MCF 10A (cell line): ENCODE measurements around the gene PVALB. TPM values are rescaled to one million over a fixed set of nuclear protein-coding genes. Genes with fewer than 3 reads are reported as not detected.
A peak's percentile ranks its signal among the peaks of the same experiment; 100 is the strongest.

Source experiments
- BruUV-seq: library from RNA; stranded (reverse); fragments of 400-500 nt; replicated peaks from 2 replicates; lab custom pipeline; 2021; lab: Mats Ljungman, UMichigan
- CTCF ChIA-PET: fragments of 300-600 bp; sonication (Branson Sonifier 250); formaldehyde crosslinking; extraction: SDS; loops from one replicate; lab custom pipeline; 2021; ENCODE audit warnings: antibody characterized with exemption, inconsistent platforms; lab: Yijun Ruan, JAX
- POLR2A ChIA-PET: fragments of 300-600, 350-650 bp; sonication (Branson Sonifier 250); formaldehyde crosslinking; extraction: SDS; loops from one replicate; lab custom pipeline; 2020; ENCODE audit warnings: antibody characterized with exemption, inconsistent platforms; lab: Yijun Ruan, JAX
- DNase-seq: peaks from one replicate; pipeline ENCODE4 v3.0.0-alpha.2; 2018; ENCODE audit not compliant: unreplicated experiment
- H3K27ac Mint-ChIP-seq: one replicate; pipeline ENCODE4 v1.8.0; 2022; ENCODE audit warnings: mild to moderate bottlenecking, low read depth, mixed read lengths; ENCODE audit not compliant: unreplicated experiment
- H3K27me3 Mint-ChIP-seq: one replicate; pipeline ENCODE4 v1.8.0; 2022; ENCODE audit warnings: mixed read lengths; ENCODE audit not compliant: insufficient read depth, unreplicated experiment
- H3K36me3 Mint-ChIP-seq: one replicate; pipeline ENCODE4 v1.8.0; 2022; ENCODE audit warnings: mild to moderate bottlenecking, moderate library complexity, mixed read lengths; ENCODE audit not compliant: insufficient read depth, unreplicated experiment
- H3K4me1 Mint-ChIP-seq: one replicate; pipeline ENCODE4 v1.8.0; 2022; ENCODE audit warnings: mixed read lengths; ENCODE audit not compliant: insufficient read depth, unreplicated experiment
- H3K4me3 Mint-ChIP-seq: one replicate; pipeline ENCODE4 v1.8.0; 2022; ENCODE audit warnings: mild to moderate bottlenecking, moderate library complexity, mixed read lengths; ENCODE audit not compliant: unreplicated experiment
- H3K9me3 Mint-ChIP-seq: one replicate; pipeline ENCODE4 v1.8.0; 2022; ENCODE audit warnings: mixed read lengths; ENCODE audit not compliant: unreplicated experiment
- CTCF ChIP-seq: fragments of 200-600 bp; IDR thresholded peaks from one replicate; pipeline ENCODE4 v1.8.0; 2022; ENCODE audit warnings: antibody characterized with exemption, mild to moderate bottlenecking; ENCODE audit not compliant: unreplicated experiment
- intact Hi-C: fragments of 100-400 bp; cut with micrococcal nuclease; formaldehyde crosslinking; loops from 2 replicates; pipeline ENCODE4 v1.14.1; 2022
- total RNA-seq: library from RNA; stranded (reverse); gene quantifications from 2 replicates; pipeline ENCODE4 v1.2.3, GENCODE V29; 2022

PVALB gene
- total RNA-seq, 1 experiment from 2014 or later: not detected

- Mint-ChIP-seq H3K9me3 (no peaks in the 10 kb centered on the region), H3K27ac (peak overlapping the region; percentile 52), H3K36me3 (no peaks in the 10 kb centered on the region), H3K27me3 (no peaks in the 10 kb centered on the region), H3K4me1 (peaks cover 29% of the 10 kb centered on the region), H3K4me3 (peak overlapping the region; percentile 12)
- CTCF ChIA-PET: interaction anchor here (0.6 to 13.8 kb wide), 6 partner anchors 7 to 460 kb away, joined by 3 to 158 read pairs (median 4); no protein-coding TSS in a partner anchor
- no TSS peak for BruUV-seq
- intact Hi-C loops: loop anchor here (5.0 kb wide), 2 partner anchors 121 to 216 kb away; no protein-coding TSS in a partner anchor
- TF ChIP-seq CTCF: no peak
- DNase-seq: peak; percentile 87
- POLR2A ChIA-PET: interaction anchor here (0.7 to 6.8 kb wide), 16 partner anchors 10 to 256 kb away, joined by 3 to 69 read pairs (median 6); partner anchors contain the start of genes EIF3D, FOXRED2 and IFT27
Measured at GRCh38 chr22:36763576-36763975, 53.3 kb downstream of the PVALB start.

GRCh38 chr22:36762687-36763260 is 54.1 kb downstream of the PVALB start:
- no peaks in the 10 kb centered on the region for H3K9me3 Mint-ChIP-seq
- H3K4me1 Mint-ChIP-seq: peaks cover 29% of the 10 kb centered on the region
- H3K27me3 Mint-ChIP-seq: no peaks in the 10 kb centered on the region
- H3K36me3 Mint-ChIP-seq: no peaks in the 10 kb centered on the region
- intact Hi-C loops: loop anchor here (5.0 kb wide), 2 partner anchors 120 to 215 kb away; no protein-coding TSS in a partner anchor
- POLR2A ChIA-PET: interaction anchor here (0.6 to 6.8 kb wide), 16 partner anchors 9 to 696 kb away, joined by 3 to 69 read pairs (median 6); partner anchors contain the start of genes EIF3D, FOXRED2 and IFT27
- no TSS peak for BruUV-seq
- no peak for TF ChIP-seq CTCF
- CTCF ChIA-PET: interaction anchor here (0.7 to 2.5 kb wide), 11 partner anchors 10 to 221 kb away, joined by 3 to 18 read pairs (median 3); partner anchors contain the start of gene IFT27
- H3K4me3 Mint-ChIP-seq: peak overlapping the region; percentile 12
- DNase-seq: peak; percentile 54
- H3K27ac Mint-ChIP-seq: peak overlapping the region; percentile 52

GRCh38 chr22:36761553-36762240 is 55.1 kb downstream of the PVALB start:
- DNase-seq: no peak
- intact Hi-C loops: loop anchor here (5.0 kb wide), 2 partner anchors 119 to 214 kb away; no protein-coding TSS in a partner anchor
- H3K4me1 Mint-ChIP-seq: peaks cover 29% of the 10 kb centered on the region
- ChIA-PET CTCF (interaction anchor here (0.7 to 2.5 kb wide), 6 partner anchors 9 to 216 kb away, joined by 3 to 18 read pairs (median 6); no protein-coding TSS in a partner anchor), POLR2A (interaction anchor here (1.1 to 6.8 kb wide), 5 partner anchors 8 to 232 kb away, joined by 3 to 69 read pairs (median 7); partner anchors contain the start of gene IFT27)
- H3K9me3 Mint-ChIP-seq: no peaks in the 10 kb centered on the region
- no peak overlapping the region for H3K4me3 Mint-ChIP-seq
- no peak for TF ChIP-seq CTCF
- no peaks in the 10 kb centered on the region for H3K27me3 Mint-ChIP-seq
- BruUV-seq: no TSS peak
- H3K27ac Mint-ChIP-seq: peak overlapping the region; percentile 52
- H3K36me3 Mint-ChIP-seq: no peaks in the 10 kb centered on the region
